C4-2B (cell line): ENCODE data around the gene B3GLCT.

Experiments used
- H3K27ac ChIP-seq: fragments of 450-650 bp; 2 replicates; pipeline ENCODE4 v1.5.1; 2017
- ZFX ChIP-seq: fragments of 450-650 bp; IDR thresholded peaks from 2 replicates; pipeline ENCODE4 v1.6.1; 2017
- TF ChIP-seq, protein P1 (sequence below): fragments of 450-650 bp; conservative IDR thresholded peaks from 2 replicates; pipeline ENCODE4 v1.5.1; 2017; ENCODE audit warnings: mild to moderate bottlenecking

B3GLCT gene

DNA sequence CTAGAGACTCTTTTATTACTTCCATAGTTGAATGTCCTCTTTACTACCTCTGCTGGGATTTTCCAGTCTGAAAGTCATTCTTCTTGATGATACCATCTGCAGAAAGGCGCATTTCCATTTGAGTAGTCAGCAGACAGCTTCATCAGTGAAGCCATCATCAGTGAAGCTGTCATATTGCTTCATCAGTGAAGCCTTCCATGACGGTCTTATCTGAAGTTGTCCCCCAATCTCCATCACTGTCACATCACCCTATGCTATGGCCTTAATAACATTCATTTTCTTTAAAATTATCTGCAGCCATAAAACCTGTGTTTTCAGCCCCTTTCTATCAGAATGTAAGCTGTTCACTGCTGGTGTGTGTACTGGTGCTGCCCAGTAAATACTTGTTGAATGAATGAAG is 151.6 kb downstream of the B3GLCT start:
- no peak overlapping the region for H3K27ac ChIP-seq
- TF ChIP-seq, protein P1, sequence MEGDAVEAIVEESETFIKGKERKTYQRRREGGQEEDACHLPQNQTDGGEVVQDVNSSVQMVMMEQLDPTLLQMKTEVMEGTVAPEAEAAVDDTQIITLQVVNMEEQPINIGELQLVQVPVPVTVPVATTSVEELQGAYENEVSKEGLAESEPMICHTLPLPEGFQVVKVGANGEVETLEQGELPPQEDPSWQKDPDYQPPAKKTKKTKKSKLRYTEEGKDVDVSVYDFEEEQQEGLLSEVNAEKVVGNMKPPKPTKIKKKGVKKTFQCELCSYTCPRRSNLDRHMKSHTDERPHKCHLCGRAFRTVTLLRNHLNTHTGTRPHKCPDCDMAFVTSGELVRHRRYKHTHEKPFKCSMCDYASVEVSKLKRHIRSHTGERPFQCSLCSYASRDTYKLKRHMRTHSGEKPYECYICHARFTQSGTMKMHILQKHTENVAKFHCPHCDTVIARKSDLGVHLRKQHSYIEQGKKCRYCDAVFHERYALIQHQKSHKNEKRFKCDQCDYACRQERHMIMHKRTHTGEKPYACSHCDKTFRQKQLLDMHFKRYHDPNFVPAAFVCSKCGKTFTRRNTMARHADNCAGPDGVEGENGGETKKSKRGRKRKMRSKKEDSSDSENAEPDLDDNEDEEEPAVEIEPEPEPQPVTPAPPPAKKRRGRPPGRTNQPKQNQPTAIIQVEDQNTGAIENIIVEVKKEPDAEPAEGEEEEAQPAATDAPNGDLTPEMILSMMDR, result no peak
- TF ChIP-seq ZFX, result no peak

DNA sequence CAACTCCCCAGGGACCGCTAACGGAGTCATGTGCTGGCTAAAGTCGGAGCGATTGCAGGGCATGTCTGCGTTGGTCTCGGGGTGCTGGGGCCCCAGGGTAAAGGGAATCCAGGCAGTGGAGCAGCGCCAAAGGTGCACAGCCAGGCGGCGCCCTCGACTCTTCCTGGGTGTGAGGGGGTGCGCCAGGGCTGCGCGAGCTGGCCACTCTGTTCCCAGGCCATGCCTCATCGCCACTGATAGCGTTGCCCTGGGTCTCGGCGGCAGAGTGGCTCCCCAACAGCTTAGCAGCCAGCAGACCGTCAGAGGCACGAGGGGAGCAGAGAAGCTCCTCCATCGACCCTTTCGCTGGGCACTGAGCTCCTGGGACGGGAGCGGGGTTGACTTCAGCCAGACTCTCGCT is 152.7 kb downstream of the B3GLCT start:
- H3K27ac ChIP-seq, result no peak overlapping the region
- no peak for TF ChIP-seq ZFX
- TF ChIP-seq, protein P1, result no peak

DNA sequence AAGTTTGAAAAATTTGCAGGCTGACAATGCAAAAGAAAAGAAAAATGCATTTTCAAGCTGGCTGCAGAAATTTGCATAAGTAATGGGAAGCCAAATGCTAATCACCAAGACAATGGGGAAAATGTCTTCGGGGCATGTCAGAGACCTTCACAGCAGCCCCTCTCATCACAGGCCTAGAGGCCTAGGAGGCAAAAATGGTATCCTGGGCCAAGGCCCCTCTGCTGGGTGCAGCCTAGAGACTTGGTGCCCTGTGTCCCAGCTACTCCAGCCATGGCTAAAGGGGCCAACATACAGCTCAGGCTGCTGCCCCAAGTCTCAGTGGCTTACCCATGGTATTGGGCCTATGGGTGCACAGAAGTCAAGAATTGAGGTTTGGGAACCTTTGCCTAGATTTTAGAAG is 155.2 kb downstream of the B3GLCT start:
- TF ChIP-seq, protein P1, result no peak
- no peak for TF ChIP-seq ZFX
- H3K27ac ChIP-seq, result no peak overlapping the region

DNA sequence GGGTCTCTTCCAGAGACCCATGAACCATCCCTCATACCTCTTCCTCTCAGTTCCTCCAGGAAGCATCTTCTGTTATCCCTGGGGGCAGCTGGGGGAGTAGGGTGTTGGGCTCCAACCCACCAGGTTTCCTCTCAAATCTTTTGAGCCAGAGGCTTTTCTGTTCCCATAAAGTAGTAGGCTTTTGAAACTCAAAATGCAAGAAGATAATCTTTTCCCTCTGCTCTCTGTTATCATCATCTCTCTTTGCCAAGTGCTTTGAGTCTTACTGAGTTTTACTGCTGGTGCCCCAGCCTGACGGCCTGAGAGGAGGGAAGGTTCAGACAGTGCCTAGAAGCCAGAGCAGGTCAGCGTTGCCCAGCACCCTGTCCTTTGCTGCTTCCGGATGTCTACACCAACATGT is 157.2 kb downstream of the B3GLCT start:
- TF ChIP-seq, protein P1, result no peak
- TF ChIP-seq ZFX, result no peak

GRCh38 chr13:31357581-31357980 is 157.8 kb downstream of the B3GLCT start:
- no peak overlapping the region for H3K27ac ChIP-seq
- TF ChIP-seq ZFX, result no peak
- TF ChIP-seq, protein P1, result no peak

More for the DNA sequence above, 157.2 kb downstream of the B3GLCT start:
- H3K27ac ChIP-seq, result no peak overlapping the region

DNA sequence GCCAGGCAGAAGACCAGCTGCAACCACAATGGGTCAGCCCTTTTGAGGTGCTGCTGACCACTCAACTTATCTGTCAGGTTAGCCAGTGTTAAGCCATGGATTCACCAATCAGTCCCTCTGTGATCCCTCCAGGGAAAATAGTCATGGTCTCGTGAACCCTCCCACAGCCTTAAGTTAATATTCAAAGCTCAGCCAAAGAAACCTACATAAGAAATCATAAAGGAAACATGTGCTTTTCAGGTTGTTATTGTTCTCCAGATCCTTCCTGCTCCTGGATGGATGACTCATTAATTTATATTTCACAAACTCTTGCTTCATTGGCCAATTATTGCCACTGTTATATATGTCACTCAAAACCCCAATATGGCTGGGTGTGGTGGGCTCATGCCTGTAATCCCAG is 161.9 kb downstream of the B3GLCT start:
- no peak overlapping the region for H3K27ac ChIP-seq
- no peak for TF ChIP-seq ZFX
- TF ChIP-seq, protein P1, result no peak

DNA sequence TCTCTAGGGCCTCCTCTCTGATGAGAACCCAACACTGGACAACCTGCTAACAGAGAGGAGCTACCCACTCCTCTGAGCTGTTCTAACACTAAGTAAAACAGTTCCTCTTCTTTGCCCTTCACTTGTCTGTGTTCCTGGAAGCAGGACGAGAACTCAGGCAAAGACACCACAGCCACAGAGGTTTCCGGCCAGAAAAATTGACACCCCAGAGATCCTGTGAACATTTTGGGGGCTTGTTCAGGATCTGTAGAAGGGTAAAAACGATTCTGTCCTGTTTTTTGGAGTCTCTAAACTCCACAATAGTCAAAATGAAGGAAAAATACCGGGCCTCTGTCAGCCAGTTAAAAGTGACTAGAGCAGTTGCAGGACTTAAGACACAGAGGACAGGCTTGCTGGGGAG is 165.9 kb downstream of the B3GLCT start:
- TF ChIP-seq ZFX, result no peak
- TF ChIP-seq, protein P1, result no peak
- H3K27ac ChIP-seq, result no peak overlapping the region
